ENCODE measurements around the gene CKAP2.

Gene CKAP2

GRCh38 chr13:52428295-52428694 lies 27.0 kb upstream of the CKAP2 start:
- Histone ChIP-seq H3K4me3 (ENCODE audit: insufficient read depth in 1 of 2, low read depth in 1 of 2, low read length in 2 of 2) (no peak overlapping the region), H2AK5ac (ENCODE audit: low read length, severe bottlenecking) (no peak overlapping the region), H3K9ac (ENCODE audit: low read length) (no peak overlapping the region), H3K36me3 (ENCODE audit: control insufficient read depth in 1 of 2, insufficient read depth in 2 of 2, low read depth in 1 of 2, low read length in 2 of 2) (peaks cover 10 to 84% of the 10 kb centered on the region in 2 experiments), H2BK15ac (ENCODE audit: low read depth, poor library complexity, severe bottlenecking) (no peak overlapping the region), H4K8ac (ENCODE audit: low read length) (no peak overlapping the region), H2BK120ac (ENCODE audit: low read depth, low read length) (no peak overlapping the region), H2BK5ac (ENCODE audit: low read depth, low read length, poor library complexity, severe bottlenecking) (no peak overlapping the region), H4K91ac (ENCODE audit: low read length) (no peak overlapping the region), H3K9me3 (ENCODE audit: control insufficient read depth, low read length) (no peaks in the 10 kb centered on the region), H3K27ac (ENCODE audit: low read length, poor library complexity, severe bottlenecking) (no peak overlapping the region), H3K79me1 (replicated peaks; ENCODE audit: low read length, poor library complexity, severe bottlenecking) (peaks cover 6% of the 10 kb centered on the region), H2AFZ (ENCODE audit: low read depth, low read length) (no peak overlapping the region), H3K27me3 (ENCODE audit: control insufficient read depth in 1 of 2, insufficient read depth in 1 of 2, low read length in 2 of 2) (no peaks in the 10 kb centered on the region), H3K14ac (ENCODE audit: low read length in 2 of 2) (no peak overlapping the region), H3K18ac (ENCODE audit: low read depth in 1 of 2, low read length in 2 of 2) (no peak overlapping the region), H2BK12ac (ENCODE audit: low read length in 2 of 2) (no peak overlapping the region), H3K4me2 (ENCODE audit: low read length, poor library complexity, severe bottlenecking) (no peak overlapping the region), H3K4ac (ENCODE audit: low read depth in 1 of 2, low read length in 2 of 2) (no peak overlapping the region), H3K23ac (ENCODE audit: low read length in 2 of 2) (no peak overlapping the region), H3K4me1 (ENCODE audit: control insufficient read depth, insufficient read depth, low read depth, low read length) (no peaks in the 10 kb centered on the region)
- DNase-seq, result no peak
- 94% methylated on average over 2 of the region's 2 CpGs for WGBS

GRCh38 chr13:52432456-52432855 lies 22.8 kb upstream of the CKAP2 start:
- no peak overlapping the region for H2AFZ ChIP-seq (ENCODE audit: low read depth, low read length)
- peaks cover 7 to 90% of the 10 kb centered on the region in 2 experiments for H3K36me3 ChIP-seq (ENCODE audit: control insufficient read depth in 1 of 2, insufficient read depth in 2 of 2, low read depth in 1 of 2, low read length in 2 of 2)
- no peak overlapping the region for H2BK15ac ChIP-seq (ENCODE audit: low read depth, poor library complexity, severe bottlenecking)
- peaks cover 10% of the 10 kb centered on the region for H3K79me1 ChIP-seq (replicated peaks; ENCODE audit: low read length, poor library complexity, severe bottlenecking)
- WGBS, result 90% methylated on average over 2 of the region's 2 CpGs
- H3K4ac ChIP-seq (ENCODE audit: low read depth in 1 of 2, low read length in 2 of 2), result no peak overlapping the region
- no peak overlapping the region for H2BK5ac ChIP-seq (ENCODE audit: low read depth, low read length, poor library complexity, severe bottlenecking)
- H3K4me3 ChIP-seq (ENCODE audit: insufficient read depth in 1 of 2, low read depth in 1 of 2, low read length in 2 of 2), result no peak overlapping the region
- no peak overlapping the region for H3K4me2 ChIP-seq (ENCODE audit: low read length, poor library complexity, severe bottlenecking)
- no peak overlapping the region for H3K18ac ChIP-seq (ENCODE audit: low read depth in 1 of 2, low read length in 2 of 2)
- no peak overlapping the region for H3K14ac ChIP-seq (ENCODE audit: low read length in 2 of 2)
- H3K27ac ChIP-seq (ENCODE audit: low read length, poor library complexity, severe bottlenecking), result no peak overlapping the region
- H4K91ac ChIP-seq (ENCODE audit: low read length), result no peak overlapping the region
- H3K27me3 ChIP-seq (ENCODE audit: control insufficient read depth in 1 of 2, insufficient read depth in 1 of 2, low read length in 2 of 2), result no peaks in the 10 kb centered on the region
- H3K9me3 ChIP-seq (ENCODE audit: control insufficient read depth, low read length), result no peaks in the 10 kb centered on the region
- H3K23ac ChIP-seq (ENCODE audit: low read length in 2 of 2), result no peak overlapping the region
- no peak overlapping the region for H2AK5ac ChIP-seq (ENCODE audit: low read length, severe bottlenecking)
- DNase-seq, result no peak
- no peak overlapping the region for H4K8ac ChIP-seq (ENCODE audit: low read length)
- H2BK12ac ChIP-seq (ENCODE audit: low read length in 2 of 2), result no peak overlapping the region
- no peak overlapping the region for H3K9ac ChIP-seq (ENCODE audit: low read length)
- H2BK120ac ChIP-seq (ENCODE audit: low read depth, low read length), result no peak overlapping the region
- H3K4me1 ChIP-seq (ENCODE audit: control insufficient read depth, insufficient read depth, low read depth, low read length), result no peaks in the 10 kb centered on the region

- no peak overlapping the region for H2BK15ac ChIP-seq (ENCODE audit: low read depth, poor library complexity, severe bottlenecking)
- H3K9ac ChIP-seq (ENCODE audit: low read length), result no peak overlapping the region
- no peak overlapping the region for H2BK120ac ChIP-seq (ENCODE audit: low read depth, low read length)
- peaks cover 4% of the 10 kb centered on the region for H3K4me1 ChIP-seq (ENCODE audit: control insufficient read depth, insufficient read depth, low read depth, low read length)
- H3K18ac ChIP-seq (ENCODE audit: low read depth in 1 of 2, low read length in 2 of 2), result no peak overlapping the region
- no peak for DNase-seq
- no peak overlapping the region for H3K4me3 ChIP-seq (ENCODE audit: insufficient read depth in 1 of 2, low read depth in 1 of 2, low read length in 2 of 2)
- H2BK12ac ChIP-seq (ENCODE audit: low read length in 2 of 2), result no peak overlapping the region
- H4K8ac ChIP-seq (ENCODE audit: low read length), result no peak overlapping the region
- H2BK5ac ChIP-seq (ENCODE audit: low read depth, low read length, poor library complexity, severe bottlenecking), result no peak overlapping the region
- H3K23ac ChIP-seq (ENCODE audit: low read length in 2 of 2), result no peak overlapping the region
- no peaks in the 10 kb centered on the region for H3K9me3 ChIP-seq (ENCODE audit: control insufficient read depth, low read length)
- H3K14ac ChIP-seq (ENCODE audit: low read length in 2 of 2), result no peak overlapping the region
- H3K79me1 ChIP-seq (replicated peaks; ENCODE audit: low read length, poor library complexity, severe bottlenecking), result peaks cover 7% of the 10 kb centered on the region
- H2AFZ ChIP-seq (ENCODE audit: low read depth, low read length), result no peak overlapping the region
- H3K4ac ChIP-seq (ENCODE audit: low read depth in 1 of 2, low read length in 2 of 2), result no peak overlapping the region
- WGBS, result no CpG with 5 or more reads among the region's 1 CpG
- no peak overlapping the region for H3K27ac ChIP-seq (ENCODE audit: low read length, poor library complexity, severe bottlenecking)
- no peak overlapping the region for H4K91ac ChIP-seq (ENCODE audit: low read length)
- no peak overlapping the region for H2AK5ac ChIP-seq (ENCODE audit: low read length, severe bottlenecking)
- H3K4me2 ChIP-seq (ENCODE audit: low read length, poor library complexity, severe bottlenecking), result no peak overlapping the region
- H3K27me3 ChIP-seq (ENCODE audit: control insufficient read depth in 1 of 2, insufficient read depth in 1 of 2, low read length in 2 of 2), result no peaks in the 10 kb centered on the region
- peaks cover 3 to 30% of the 10 kb centered on the region in 2 experiments for H3K36me3 ChIP-seq (ENCODE audit: control insufficient read depth in 1 of 2, insufficient read depth in 2 of 2, low read depth in 1 of 2, low read length in 2 of 2)
Observed at GRCh38 chr13:52446265-52446664, 9.0 kb upstream of the CKAP2 start.

- Histone ChIP-seq H3K9me3 (ENCODE audit: control insufficient read depth, low read length) (no peaks in the 10 kb centered on the region), H2BK5ac (ENCODE audit: low read depth, low read length, poor library complexity, severe bottlenecking) (no peak overlapping the region), H2AFZ (ENCODE audit: low read depth, low read length) (no peak overlapping the region), H2BK120ac (ENCODE audit: low read depth, low read length) (no peak overlapping the region), H3K4me2 (ENCODE audit: low read length, poor library complexity, severe bottlenecking) (no peak overlapping the region), H2AK5ac (ENCODE audit: low read length, severe bottlenecking) (no peak overlapping the region), H3K18ac (ENCODE audit: low read depth in 1 of 2, low read length in 2 of 2) (no peak overlapping the region), H3K79me1 (replicated peaks; ENCODE audit: low read length, poor library complexity, severe bottlenecking) (peaks cover 9% of the 10 kb centered on the region), H3K4me3 (ENCODE audit: insufficient read depth in 1 of 2, low read depth in 1 of 2, low read length in 2 of 2) (no peak overlapping the region), H2BK15ac (ENCODE audit: low read depth, poor library complexity, severe bottlenecking) (no peak overlapping the region), H3K36me3 (ENCODE audit: control insufficient read depth in 1 of 2, insufficient read depth in 2 of 2, low read depth in 1 of 2, low read length in 2 of 2) (peaks cover 0 to 21% of the 10 kb centered on the region in 2 experiments), H3K14ac (ENCODE audit: low read length in 2 of 2) (no peak overlapping the region), H3K9ac (ENCODE audit: low read length) (no peak overlapping the region), H2BK12ac (ENCODE audit: low read length in 2 of 2) (no peak overlapping the region), H3K27me3 (ENCODE audit: control insufficient read depth in 1 of 2, insufficient read depth in 1 of 2, low read length in 2 of 2) (no peaks in the 10 kb centered on the region), H3K4me1 (ENCODE audit: control insufficient read depth, insufficient read depth, low read depth, low read length) (peaks cover 7% of the 10 kb centered on the region), H3K4ac (ENCODE audit: low read depth in 1 of 2, low read length in 2 of 2) (no peak overlapping the region), H4K8ac (ENCODE audit: low read length) (no peak overlapping the region), H4K91ac (ENCODE audit: low read length) (no peak overlapping the region), H3K27ac (ENCODE audit: low read length, poor library complexity, severe bottlenecking) (no peak overlapping the region), H3K23ac (ENCODE audit: low read length in 2 of 2) (no peak overlapping the region)
- WGBS, result 94% methylated on average over 2 of the region's 2 CpGs
- no peak for DNase-seq
Observed at GRCh38 chr13:52447354-52447753, 7.9 kb upstream of the CKAP2 start.
